Activated T-cell treated with anti-CD3 and anti-CD28 coated beads, Interleukin-2, amount 50 U/mL, for 48 hours (primary cell): ENCODE data around the gene POGZ.

Experiments used
- DNase-seq, 2 experiments: peaks; one replicate each; pipeline ENCODE4 v3.0.0-alpha.2; 2020

The POGZ gene

DNA sequence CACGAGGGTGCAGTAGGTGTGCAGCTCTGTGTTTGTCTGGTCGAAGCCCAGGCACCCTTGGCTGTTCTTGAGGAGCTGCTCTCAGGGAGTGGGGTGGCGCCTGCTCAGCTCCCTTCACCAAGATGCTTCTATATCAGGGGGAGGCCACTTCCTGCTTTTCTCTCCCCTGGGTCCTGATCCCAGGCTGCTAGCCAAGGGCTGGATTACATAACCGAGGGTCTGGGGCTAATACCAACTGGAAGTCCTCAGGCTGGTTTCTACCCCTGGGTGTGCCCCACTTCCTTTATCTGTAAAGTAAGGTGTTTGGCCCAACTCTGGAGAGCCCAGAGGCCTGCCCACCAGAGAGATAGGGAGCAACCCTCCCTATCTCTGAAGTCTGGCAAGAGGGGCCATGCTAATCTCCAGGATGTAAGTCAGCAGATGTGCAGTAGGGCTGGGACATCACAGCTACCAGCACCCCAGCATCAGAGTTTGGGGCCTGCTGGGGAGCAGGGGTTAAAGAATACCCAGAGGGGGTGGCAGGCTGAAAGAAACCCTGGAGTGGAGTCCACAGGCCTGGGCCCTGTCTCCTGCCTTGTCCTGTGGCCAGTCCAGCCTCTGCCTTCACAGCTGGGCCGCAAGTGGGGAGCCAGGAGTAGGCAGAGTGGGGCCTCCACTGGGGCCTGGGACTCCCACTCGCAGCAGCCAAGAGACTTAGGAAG lies 88.9 kb downstream of the POGZ start:
- DNase-seq, result no peak

GRCh38 chr1:151369621-151370048 lies 89.7 kb downstream of the POGZ start:
- no peak for DNase-seq

DNA sequence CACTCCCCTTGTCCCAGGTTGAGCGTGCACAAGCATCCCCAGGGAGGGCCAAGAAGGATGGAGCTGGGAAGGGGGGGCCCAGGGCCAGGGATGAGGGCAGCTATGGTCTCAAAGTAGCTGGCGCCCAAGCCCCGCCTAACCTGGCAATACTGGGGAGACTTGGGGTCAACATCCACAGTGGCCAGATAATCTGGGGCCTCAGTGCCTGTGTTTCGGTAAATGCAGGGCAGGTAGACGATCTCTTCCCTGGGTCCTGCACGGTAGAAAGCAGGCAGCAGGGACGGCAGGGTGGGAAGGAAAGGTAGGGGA lies 90.0 kb downstream of the POGZ start:
- no peak for DNase-seq

DNA sequence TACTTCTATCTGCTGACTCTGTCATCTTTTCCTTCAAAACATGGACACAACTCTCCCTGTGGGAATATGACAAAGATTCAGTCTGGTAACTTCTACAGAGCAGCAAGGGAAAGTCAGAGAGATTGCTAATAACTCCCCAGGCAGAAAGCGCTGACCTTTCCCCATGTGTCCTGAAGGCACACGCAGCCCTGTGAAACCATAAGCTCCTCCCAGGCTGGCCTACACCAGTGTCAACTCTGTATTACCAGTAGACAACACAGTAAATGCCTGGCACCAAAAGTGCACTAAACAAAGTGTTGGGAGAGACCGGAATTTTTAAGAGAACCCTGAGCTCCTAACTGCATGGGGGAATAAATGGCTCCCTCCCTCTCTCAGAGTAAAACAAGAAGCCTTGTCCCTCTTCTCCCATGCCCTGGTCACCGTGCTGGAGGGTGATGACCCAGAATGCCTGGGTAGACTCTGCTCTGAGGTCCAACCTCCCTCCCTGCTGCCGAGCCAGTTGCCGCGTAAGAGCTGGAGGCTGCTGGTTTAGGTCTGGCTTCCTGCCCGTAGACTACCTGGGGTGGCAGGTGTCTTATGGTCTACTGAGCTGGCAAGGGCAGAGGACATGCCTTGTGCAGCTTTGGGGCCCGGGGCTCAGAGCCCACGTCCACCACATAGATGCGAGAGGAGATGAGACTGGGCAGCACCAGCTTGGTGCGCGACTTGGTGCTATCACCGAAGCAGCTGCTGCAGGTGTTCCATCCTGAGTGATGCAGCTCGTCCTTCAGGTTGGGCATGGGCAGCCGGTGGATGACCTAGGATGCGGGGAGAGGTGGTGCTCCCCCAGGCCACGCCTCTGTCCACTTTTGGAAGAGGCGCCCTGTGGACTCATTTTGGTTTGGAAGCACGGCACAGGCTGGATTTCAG lies 90.6 kb downstream of the POGZ start:
- no peak for DNase-seq

DNA sequence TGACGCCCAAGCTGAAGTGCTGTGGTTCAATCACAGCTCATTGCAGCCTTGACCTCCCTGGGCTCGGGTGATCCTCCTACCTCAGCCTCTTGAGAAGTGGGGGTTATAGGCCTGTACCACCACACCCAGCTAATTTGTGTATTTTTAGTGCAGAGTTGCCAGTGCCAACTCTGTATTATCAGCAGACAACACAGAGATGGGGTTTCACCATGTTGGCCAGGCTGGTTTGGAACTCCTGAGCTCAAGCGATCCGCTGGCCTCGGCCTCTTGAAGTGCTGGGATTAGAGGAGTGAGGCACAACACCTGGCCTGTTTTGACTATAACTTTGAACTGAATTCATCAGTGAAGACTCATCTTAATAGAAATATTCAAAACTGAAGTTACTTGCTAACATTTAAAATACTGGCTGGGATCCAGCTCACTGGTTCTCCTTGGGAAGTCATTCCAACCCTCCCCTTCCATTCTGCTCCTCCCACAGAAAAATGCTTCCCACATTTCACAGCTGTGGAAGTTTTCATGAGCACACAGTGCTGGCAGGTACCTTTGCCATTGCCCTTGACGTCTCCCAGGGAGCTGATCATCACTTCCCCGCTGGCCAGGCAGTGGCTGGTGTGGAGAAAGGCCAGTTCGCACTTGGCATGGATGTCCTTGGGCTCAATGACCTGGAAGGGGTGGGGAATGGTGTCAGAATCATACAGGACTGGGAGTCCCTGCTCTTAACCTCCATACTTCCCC lies 91.5 kb downstream of the POGZ start:
- no peak for DNase-seq

DNA sequence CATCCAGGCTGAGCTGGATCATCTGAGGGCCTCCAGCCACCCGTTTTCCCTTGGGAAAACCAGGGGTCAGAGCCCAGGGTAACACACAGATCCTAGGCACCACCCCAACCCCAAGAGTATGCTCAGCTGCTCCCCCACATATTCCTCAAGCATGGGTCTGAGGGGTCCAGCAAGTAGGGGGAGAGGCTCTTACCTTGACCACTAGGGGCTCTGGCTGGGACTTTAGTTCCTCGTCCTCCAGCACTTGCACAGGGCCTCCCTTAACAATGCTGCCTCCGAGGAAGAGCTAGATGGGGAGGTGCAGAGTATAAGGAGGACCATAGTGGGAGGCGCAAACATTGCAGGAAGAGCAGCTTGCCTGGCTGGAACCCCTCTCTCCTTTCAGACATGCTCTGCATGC lies 94.3 kb downstream of the POGZ start:
- no peak for DNase-seq

- DNase-seq, result no peak
Measured at GRCh38 chr1:151362308-151363155, 96.8 kb downstream of the POGZ start.

DNA sequence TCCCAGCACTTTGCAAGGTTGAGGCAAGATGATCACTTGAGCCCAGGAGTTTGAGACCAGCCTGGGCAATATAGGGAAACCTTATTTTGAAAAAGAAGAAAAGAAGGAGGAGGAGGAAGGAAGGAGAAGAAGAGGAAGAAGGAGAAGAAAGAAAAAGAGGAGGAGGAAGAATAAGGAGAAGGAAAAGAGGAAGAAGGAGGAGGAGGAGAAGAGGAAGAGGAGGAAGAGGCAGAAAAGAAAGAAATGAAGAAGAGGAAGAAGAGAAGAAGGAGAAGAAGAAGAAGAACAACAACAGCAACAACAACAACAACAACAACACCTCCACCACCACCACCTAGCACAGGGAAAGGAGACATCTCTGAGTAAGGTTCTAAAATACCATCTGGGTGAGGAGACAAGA lies 97.4 kb downstream of the POGZ start:
- DNase-seq, result no peak

DNA sequence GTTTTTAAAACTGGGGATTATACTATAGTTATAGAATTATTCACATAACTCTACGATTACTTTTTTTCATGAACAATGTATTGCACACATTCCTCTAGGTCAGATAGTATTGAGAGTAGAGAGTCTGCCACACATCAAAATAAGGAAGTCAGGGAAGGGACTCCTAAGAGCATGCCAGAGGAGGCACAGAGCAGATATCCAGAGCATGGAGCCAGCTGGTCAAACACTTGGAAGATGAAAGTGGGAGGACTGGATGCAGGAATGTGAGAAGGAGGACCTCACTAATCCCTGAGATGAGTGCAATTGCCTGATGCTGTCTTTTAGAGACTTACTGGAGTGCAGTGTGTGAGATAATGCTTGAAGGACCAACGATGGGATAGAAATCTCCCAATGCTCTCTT lies 102.6 kb downstream of the POGZ start:
- DNase-seq, result no peak
